PC-3 (cell line): ENCODE measurements around the gene WDFY4.

Source experiments
- EZH2 ChIP-seq: fragments of 300-600 bp; sonication (generic); IDR thresholded peaks from one replicate; pipeline ENCODE4 v1.6.1; 2017; ENCODE audit warnings: antibody characterized with exemption, mild to moderate bottlenecking, low read length; ENCODE audit not compliant: unreplicated experiment
- EZH2phosphoT487 ChIP-seq: fragments of 300-600 bp; sonication (generic); IDR thresholded peaks from 2 replicates; pipeline ENCODE4 v1.6.1; 2018; ENCODE audit warnings: mild to moderate bottlenecking, antibody characterized with exemption, low read length, borderline replicate concordance
- TF ChIP-seq, protein P1 (sequence below): fragments of 300-600 bp; sonication (generic); conservative IDR thresholded peaks from 2 replicates; pipeline ENCODE4 v1.5.1; 2017; ENCODE audit warnings: antibody characterized with exemption, low read depth, mild to moderate bottlenecking, low read length

- TF ChIP-seq, protein P1, sequence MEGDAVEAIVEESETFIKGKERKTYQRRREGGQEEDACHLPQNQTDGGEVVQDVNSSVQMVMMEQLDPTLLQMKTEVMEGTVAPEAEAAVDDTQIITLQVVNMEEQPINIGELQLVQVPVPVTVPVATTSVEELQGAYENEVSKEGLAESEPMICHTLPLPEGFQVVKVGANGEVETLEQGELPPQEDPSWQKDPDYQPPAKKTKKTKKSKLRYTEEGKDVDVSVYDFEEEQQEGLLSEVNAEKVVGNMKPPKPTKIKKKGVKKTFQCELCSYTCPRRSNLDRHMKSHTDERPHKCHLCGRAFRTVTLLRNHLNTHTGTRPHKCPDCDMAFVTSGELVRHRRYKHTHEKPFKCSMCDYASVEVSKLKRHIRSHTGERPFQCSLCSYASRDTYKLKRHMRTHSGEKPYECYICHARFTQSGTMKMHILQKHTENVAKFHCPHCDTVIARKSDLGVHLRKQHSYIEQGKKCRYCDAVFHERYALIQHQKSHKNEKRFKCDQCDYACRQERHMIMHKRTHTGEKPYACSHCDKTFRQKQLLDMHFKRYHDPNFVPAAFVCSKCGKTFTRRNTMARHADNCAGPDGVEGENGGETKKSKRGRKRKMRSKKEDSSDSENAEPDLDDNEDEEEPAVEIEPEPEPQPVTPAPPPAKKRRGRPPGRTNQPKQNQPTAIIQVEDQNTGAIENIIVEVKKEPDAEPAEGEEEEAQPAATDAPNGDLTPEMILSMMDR = no peak
- TF ChIP-seq EZH2phosphoT487 = no peak
- TF ChIP-seq EZH2 = no peak
Measured at GRCh38 chr10:48792121-48792520, 107.4 kb downstream of the WDFY4 start.
